Measurements from ENCODE around the gene FXYD7.

The FXYD7 gene

GRCh38 chr19:35112995-35113688, 29.9 kb upstream of the FXYD7 start:
- no peak for DNase-seq

- DNase-seq, result peak; percentile 34
These were observed 28.5 kb upstream of the FXYD7 start for GRCh38 chr19:35114353-35115176.

GRCh38 chr19:35115177-35115951, 27.7 kb upstream of the FXYD7 start, which contains the start of gene FXYD3:
TSS of gene FXYD3 (plus strand) at chr19:35115823. CDS start at chr19:35119377, 3,554 bp downstream.
- no peak for DNase-seq

GRCh38 chr19:35116072-35116801, 26.8 kb upstream of the FXYD7 start:
- no peak for DNase-seq

- DNase-seq, result no peak
These were observed 25.9 kb upstream of the FXYD7 start for GRCh38 chr19:35117116-35117515.

GRCh38 chr19:35117799-35118198, 25.3 kb upstream of the FXYD7 start:
- DNase-seq, result no peak

GRCh38 chr19:35118268-35119020, 24.6 kb upstream of the FXYD7 start:
- no peak for DNase-seq

- DNase-seq, result no peak
These were observed 24.0 kb upstream of the FXYD7 start for GRCh38 chr19:35119091-35119490.

GRCh38 chr19:35119578-35120155, 23.4 kb upstream of the FXYD7 start:
- DNase-seq, result no peak

- no peak for DNase-seq
These were observed 22.6 kb upstream of the FXYD7 start for GRCh38 chr19:35120492-35120891.

- DNase-seq, result no peak
These were observed 22.2 kb upstream of the FXYD7 start for GRCh38 chr19:35120898-35121297.

- DNase-seq, result no peak
These were observed 20.1 kb upstream of the FXYD7 start for GRCh38 chr19:35122687-35123551.

- DNase-seq, result no peak
These were observed 19.5 kb upstream of the FXYD7 start for GRCh38 chr19:35123573-35123972.

GRCh38 chr19:35124098-35125060, 18.7 kb upstream of the FXYD7 start:
- DNase-seq, result peak; percentile 73

GRCh38 chr19:35125270-35125717, 17.8 kb upstream of the FXYD7 start:
- DNase-seq, result no peak

GRCh38 chr19:35125749-35126623, 17.1 kb upstream of the FXYD7 start:
- no peak for DNase-seq

- no peak for DNase-seq
These were observed 16.5 kb upstream of the FXYD7 start for GRCh38 chr19:35126624-35126959.

- no peak for DNase-seq
These were observed 15.2 kb upstream of the FXYD7 start for GRCh38 chr19:35127871-35128270.
